ENCODE data around the gene TMEM9B. TPM values are rescaled to one million over a fixed set of nuclear protein-coding genes. Genes with fewer than 3 reads are reported as not detected.

Gene TMEM9B
- total RNA-seq, 2 donors from 2014 or later: 19.4 to 62.5 TPM

DNA sequence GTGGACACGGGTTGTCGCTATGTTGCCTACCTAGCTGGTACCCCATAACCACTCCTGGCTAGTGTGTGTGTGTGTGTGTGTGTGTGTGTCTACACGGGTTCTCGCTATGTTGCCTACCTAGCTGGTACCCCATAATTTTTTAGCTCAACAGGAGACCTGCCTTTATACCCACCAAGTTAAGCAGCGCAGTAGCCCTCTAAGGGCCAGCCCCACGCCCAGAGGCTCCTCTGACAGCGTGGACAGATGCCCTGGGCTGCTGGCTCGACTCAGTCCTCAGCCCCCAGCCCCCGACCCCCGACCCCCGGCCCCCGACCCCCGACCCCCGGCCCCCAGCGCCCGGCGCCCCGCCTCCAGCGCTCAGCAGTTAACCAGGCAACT, 53.6 kb downstream of the TMEM9B start:
- peaks cover 33% of the 10 kb centered on the region for H3K4me1 ChIP-seq
- no peaks in the 10 kb centered on the region for H3K9me3 ChIP-seq
- H3K4me3 ChIP-seq: peak overlapping the region; percentile 46 to 69
- TF ChIP-seq CTCF (IDR thresholded peaks at IDR 0.05) (no peak), POLR2A (IDR thresholded peaks at IDR 0.05) (no peak)
- peaks cover 0 to 1% of the 10 kb centered on the region in 2 donors for H3K36me3 ChIP-seq (replicated peaks in 1 of 2; ENCODE audit: insufficient read depth in 1 of 2, low read depth in 2 of 2)
- DNase-seq (no peak), ATAC-seq (peak; percentile 18)
- 0 to 2% methylated on average over 1 to 19 of the region's 19 CpGs for WGBS, 2 donors
- H3K27me3 ChIP-seq: no peaks in the 10 kb centered on the region
- peak overlapping the region in 1 of 4 donors; percentile 51 for H3K27ac ChIP-seq
- intact Hi-C loops (cut with DNase I): no loop called here

- H3K9me3 ChIP-seq: no peaks in the 10 kb centered on the region
- no peaks in the 10 kb centered on the region for H3K36me3 ChIP-seq (replicated peaks in 1 of 2; ENCODE audit: insufficient read depth in 1 of 2, low read depth in 2 of 2)
- DNase-seq (no peak), ATAC-seq (no peak)
- H3K27me3 ChIP-seq: no peaks in the 10 kb centered on the region
- H3K4me1 ChIP-seq: peaks cover 19% of the 10 kb centered on the region
- intact Hi-C loops (cut with DNase I): no loop called here
- no peak overlapping the region for H3K4me3 ChIP-seq
- no peak overlapping the region for H3K27ac ChIP-seq
- TF ChIP-seq POLR2A (IDR thresholded peaks at IDR 0.05) (no peak), CTCF (IDR thresholded peaks at IDR 0.05) (no peak)
Measured at GRCh38 chr11:8908099-8908498, 56.1 kb downstream of the TMEM9B start.

- ATAC-seq (no peak), DNase-seq (no peak)
- H3K4me3 ChIP-seq: no peak overlapping the region
- H3K36me3 ChIP-seq (replicated peaks in 1 of 2; ENCODE audit: insufficient read depth in 1 of 2, low read depth in 2 of 2): no peaks in the 10 kb centered on the region
- H3K27ac ChIP-seq: no peak overlapping the region
- intact Hi-C loops (cut with DNase I): no loop called here
- TF ChIP-seq POLR2A (IDR thresholded peaks at IDR 0.05) (no peak), CTCF (IDR thresholded peaks at IDR 0.05) (no peak)
- H3K9me3 ChIP-seq: no peaks in the 10 kb centered on the region
- H3K27me3 ChIP-seq: no peaks in the 10 kb centered on the region
- WGBS, 2 donors: 68 to 76% methylated on average over 1 of the region's 1 CpG
- peaks cover 15% of the 10 kb centered on the region for H3K4me1 ChIP-seq
Measured at GRCh38 chr11:8907116-8907515, 57.1 kb downstream of the TMEM9B start.

- no peak overlapping the region for H3K4me3 ChIP-seq
- 77 to 86% methylated on average over 5 of the region's 5 CpGs for WGBS, 2 donors
Measured at GRCh38 chr11:8905528-8906165, 58.6 kb downstream of the TMEM9B start.

More at GRCh38 chr11:8905528-8906165, 58.6 kb downstream of the TMEM9B start:
- H3K27me3 ChIP-seq: no peaks in the 10 kb centered on the region
- H3K4me1 ChIP-seq: peaks cover 11% of the 10 kb centered on the region
- no peaks in the 10 kb centered on the region for H3K36me3 ChIP-seq (replicated peaks in 1 of 2; ENCODE audit: insufficient read depth in 1 of 2, low read depth in 2 of 2)
- TF ChIP-seq CTCF (IDR thresholded peaks at IDR 0.05) (no peak), POLR2A (IDR thresholded peaks at IDR 0.05) (no peak)
- no peaks in the 10 kb centered on the region for H3K9me3 ChIP-seq
- no peak for DNase-seq
- no peak for ATAC-seq
- H3K27ac ChIP-seq: no peak overlapping the region
- intact Hi-C loops (cut with DNase I): no loop called here
